CD4-positive, alpha-beta T cell treated with Interferon gamma for 1 hour (primary cell): Measurements from ENCODE around the gene CLIC3.

Source experiments
- DNase-seq: peaks from one replicate; pipeline ENCODE4 v3.0.0-alpha.2; 2020

The CLIC3 gene

DNA sequence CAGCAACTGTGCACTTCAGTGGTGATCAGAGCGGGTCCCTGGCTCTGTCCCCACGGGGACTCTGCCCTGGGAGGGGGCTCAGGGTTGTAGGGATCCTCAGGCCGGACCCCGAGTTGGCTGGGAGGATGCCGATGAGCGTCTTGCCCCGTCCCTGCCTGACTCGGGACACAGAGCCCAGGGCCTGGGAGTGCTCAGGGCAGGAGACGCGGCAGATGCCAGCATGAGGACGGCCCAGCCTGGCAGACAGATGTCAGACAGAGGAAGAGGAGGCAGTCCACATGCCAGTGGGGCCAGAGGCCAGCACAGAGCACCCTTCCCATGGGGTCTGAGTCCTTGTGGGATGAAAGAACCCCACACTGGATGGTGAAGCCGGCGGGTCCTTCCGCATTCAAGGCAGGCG, 33.0 kb downstream of the CLIC3 start:
- no peak for DNase-seq

DNA sequence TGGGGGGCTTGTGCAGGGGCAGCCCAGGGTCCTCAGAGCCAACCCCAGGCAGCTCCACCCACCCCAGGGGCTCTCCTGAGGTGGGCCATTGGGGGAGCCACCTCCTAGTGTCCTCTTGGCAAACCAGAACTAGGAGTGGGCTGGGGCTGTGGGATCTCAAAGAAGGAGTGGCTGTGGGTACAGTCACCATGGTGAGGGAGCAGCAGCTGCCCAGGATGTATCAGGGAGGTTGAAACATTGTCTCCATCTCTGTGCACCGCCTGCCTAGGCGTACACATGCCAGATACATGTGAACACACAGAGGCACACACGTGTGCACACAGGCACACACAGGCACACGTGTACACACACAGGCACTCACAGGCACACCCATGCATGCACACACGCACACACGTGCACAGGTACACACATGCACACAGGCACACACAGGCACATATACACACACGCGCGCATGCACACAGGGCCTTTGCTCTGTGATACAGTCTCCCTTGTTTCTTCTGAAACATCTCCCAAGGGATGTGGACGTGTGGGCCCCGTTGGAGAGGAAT, 33.6 kb downstream of the CLIC3 start:
- no peak for DNase-seq

DNA sequence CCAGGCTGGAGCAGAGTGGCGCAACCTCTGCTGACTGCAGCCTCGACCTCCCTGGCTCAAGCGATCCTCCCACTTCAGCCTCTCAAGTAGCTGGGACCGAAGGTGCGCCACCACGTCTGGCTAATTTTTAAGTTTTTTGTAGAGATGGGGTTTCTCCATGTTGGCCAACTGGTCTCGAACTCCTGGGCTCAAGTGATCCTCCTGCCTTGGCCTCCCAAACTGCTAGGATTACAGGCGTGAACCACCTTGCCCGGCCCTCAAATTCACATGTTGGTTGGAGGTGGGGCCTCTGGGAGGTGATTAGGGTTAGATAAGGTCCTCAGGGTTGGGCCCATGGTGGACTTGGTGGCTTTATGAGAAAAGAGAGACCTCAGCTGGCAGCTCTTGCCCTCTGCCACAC, 34.2 kb downstream of the CLIC3 start:
- DNase-seq, result no peak

DNA sequence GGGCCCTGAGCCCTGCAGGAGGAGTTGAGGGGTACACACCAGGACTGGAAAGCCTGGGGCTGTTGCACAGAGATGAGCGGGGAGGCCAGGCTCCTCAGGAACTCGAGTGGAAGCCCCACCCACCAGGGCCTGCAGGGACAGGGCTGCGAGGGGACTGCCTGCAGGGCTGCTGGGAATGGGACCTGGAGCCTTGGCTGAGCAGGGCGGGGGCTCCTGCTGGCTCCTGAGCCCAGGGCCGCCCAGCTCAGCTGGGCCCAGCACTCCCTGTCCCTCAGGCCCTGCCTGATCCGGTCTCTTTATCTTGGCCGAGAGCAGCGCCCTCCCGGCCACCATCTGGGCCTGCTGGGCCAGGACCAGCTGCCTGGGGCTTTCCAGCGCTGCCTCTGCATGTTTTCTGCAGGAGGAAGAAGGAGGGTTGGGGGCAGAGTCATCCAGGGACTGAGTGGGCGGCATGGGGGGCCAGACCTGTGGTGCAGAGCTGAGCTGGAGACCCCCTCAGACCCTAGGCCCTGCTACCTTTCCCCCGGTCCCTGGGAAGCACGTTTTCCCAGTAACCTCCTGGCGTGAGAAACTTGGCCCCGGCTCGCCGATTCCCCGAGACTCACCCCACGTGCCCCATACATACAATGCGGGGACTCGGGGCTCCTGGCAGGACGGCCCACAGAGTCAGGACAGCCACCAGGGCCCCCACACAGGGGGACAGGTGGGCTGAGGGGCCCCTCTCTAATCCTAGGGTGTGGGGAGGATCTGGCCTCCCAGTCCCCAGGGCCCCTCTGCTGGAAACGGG, 34.9 kb downstream of the CLIC3 start:
- no peak for DNase-seq

DNA sequence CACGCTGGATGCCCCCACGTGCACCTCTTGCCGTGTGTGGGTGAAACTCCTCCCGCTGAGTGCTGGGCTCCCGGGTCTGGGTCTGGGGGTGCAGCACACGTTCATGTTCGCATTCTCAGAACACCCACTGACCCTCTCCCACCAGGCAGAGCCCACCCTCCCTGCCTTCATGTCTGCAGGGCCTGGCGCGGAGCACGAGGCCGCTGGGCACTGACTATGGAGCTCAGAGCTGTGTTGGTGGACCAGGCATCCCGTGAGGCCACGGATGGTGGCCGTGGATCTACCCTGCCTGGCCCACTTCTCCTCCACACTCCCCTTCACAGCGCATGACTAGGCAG, 35.5 kb downstream of the CLIC3 start:
- no peak for DNase-seq

DNA sequence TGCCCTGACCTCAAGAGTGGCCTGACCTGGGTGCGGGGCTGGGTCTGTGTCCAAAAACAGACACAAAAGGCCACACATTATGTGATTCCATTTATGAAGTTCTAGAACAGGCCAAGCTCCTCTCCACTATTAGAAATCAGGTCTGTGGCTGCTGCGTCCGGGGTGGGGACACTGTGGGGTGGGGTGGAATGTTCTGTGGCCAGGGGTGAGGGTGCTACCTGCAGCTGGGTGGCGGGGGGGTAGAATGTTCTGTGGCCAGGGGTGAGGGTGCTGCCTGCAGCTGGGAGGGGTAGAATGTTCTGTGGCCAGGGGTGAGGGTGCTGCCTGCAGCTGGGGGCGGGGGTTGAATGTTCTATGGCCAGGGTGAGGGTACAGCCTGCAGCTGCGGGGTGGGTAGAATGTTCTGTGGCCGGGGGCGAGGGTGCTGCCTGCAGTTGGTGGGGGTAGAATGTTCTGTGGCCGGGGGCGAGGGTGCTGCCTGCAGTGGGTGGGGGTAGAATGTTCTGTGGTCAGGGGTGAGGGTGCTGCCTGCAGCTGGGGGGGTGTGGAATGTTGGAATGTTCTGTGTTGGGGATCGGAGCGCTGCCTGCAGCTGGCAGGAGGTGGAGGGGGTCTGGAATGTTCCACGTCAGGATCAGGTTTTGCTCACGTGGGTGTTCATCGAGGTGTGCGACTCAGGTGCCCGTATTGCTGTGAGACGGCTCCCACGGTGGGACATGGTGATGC, 36.0 kb downstream of the CLIC3 start:
- DNase-seq, result peak; percentile 47

DNA sequence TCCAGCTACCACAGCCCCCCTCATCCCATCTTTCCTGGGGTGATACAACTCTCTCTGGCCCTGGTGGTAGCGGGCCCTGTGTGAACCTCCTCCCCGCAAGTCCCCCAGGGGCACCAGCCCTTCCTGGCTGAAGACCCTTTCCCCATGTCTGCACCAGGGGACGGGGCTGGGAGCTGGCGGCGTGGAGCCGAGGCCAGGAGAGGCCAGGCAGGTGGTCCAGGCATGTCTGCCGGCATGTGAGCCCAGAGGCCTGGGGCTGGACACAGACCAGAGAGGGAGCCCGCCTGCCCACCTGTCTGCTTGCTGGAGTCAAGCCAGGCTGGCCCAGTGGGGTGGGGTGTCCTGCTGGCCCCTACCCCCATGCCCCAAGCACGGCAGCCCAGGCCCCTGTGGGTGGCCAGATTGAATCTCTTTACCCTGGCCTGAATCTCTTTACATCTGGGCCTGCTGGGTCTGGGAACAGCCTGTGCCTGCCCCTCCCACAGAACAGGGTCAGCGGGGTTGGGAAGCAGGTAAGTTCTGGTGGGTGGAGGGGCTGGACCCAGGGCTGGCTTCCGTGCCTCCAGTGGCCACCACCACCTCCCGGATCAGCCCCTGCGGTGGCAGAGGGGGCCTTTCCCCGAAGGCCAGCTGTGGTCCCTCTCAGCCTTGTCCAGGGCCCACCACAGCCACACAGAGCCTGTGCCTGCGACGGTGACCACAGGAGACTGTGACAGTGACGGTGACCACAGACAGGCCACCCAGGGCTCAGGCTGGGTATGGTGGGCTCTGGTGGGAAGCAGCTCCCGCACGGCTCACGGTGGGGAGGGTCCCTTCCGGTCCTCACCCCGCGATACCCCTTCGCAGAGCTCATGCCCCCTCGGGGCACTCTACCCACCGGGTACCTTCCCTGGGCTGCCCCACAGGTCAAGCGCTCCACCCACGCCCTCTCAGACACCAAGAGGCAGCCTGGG, 37.2 kb downstream of the CLIC3 start:
- DNase-seq, result no peak

DNA sequence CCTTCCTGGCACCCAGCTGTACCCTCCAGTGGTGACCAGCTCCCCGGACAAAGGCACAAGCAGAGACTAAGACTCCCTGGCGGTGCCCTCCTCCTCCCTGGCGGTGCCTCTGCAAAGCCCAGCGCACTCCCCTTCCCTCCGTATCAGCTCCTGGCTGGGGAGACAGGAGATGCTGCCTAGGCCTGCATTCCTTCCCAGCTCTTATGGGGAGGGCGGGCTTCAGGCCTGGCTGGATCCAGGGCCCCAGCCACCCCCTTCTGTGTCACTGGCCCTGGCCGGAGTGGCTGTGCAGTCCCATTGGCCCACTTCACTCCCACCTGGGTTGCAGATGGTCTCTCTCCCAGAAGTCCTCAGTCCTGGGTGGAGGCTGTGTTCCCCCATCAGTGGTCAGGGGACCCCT, 37.9 kb downstream of the CLIC3 start:
- DNase-seq, result no peak

DNA sequence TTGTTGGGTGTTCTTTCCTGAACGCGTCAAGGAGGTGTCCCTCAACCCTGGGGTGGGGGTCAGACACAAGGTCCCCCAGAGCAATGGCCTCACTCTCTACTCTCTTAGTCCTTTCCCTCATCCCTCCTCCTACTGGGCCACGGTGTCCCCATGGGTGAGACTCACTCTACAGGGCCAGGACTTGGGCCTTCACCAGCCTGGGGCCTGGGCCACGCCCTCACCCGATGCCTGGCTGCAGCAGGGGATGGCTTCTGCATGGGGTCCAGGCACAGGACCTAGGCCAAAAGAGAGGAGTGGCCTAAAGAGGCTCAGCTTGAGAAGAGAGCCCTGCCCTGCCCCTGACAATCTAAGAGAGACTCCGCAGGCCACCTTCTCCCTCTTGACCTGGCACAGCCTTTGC, 38.5 kb downstream of the CLIC3 start:
- no peak for DNase-seq

DNA sequence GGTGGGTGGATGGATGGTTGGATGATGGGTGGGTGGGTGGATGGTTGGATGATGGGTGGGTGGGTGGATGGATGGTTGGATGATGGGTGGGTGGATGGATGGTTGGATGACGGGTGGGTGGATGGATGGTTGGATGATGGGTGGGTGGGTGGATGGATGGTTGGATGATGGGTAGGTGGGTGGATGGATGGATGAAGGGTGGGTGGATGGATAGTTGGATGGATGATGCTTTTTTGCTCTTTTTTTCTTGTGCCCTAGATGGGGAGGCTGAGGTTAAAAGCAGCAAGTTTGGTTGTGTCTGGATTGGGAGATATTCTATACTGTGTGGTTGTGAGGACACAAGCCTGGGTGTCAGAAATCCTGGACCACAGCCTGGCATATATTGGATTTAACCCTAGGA, 38.9 kb downstream of the CLIC3 start:
- no peak for DNase-seq

DNA sequence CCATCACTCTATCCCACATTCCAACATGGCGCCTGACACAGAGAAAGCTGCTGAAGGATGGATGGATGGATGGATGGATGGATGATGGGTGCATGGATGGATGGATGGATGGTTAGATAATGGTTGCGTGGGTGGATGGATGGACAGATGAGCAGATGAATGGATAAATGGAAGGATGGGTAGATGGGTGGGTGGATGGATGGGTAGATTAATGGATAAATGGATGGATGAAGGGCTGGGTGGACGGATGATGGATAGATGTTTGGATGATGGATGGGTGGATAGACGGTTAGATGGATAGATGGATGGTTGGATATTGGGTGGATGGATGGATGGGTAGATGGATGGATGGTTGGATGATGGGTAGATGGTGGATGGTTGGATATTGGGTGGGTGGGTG, 39.8 kb downstream of the CLIC3 start:
- no peak for DNase-seq

DNA sequence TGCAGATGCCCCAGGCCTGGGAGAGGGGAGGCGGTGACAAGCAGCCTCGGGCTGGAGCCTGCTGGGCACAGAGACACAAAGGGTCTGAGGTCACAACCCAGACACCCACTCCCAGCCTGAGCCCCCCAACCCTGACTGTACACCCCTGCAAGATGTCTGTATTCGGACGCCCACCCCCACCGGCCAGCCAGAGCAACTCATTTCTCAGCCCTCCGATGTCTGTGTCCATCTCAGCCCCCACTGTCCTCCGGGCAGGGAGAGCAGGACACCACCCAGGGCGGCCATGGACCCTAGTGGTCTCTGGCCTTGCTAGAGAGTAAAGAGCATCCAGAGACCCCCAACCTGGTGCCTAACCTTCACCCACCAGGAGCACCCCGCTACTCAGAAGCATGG, 40.4 kb downstream of the CLIC3 start:
- DNase-seq, result no peak

DNA sequence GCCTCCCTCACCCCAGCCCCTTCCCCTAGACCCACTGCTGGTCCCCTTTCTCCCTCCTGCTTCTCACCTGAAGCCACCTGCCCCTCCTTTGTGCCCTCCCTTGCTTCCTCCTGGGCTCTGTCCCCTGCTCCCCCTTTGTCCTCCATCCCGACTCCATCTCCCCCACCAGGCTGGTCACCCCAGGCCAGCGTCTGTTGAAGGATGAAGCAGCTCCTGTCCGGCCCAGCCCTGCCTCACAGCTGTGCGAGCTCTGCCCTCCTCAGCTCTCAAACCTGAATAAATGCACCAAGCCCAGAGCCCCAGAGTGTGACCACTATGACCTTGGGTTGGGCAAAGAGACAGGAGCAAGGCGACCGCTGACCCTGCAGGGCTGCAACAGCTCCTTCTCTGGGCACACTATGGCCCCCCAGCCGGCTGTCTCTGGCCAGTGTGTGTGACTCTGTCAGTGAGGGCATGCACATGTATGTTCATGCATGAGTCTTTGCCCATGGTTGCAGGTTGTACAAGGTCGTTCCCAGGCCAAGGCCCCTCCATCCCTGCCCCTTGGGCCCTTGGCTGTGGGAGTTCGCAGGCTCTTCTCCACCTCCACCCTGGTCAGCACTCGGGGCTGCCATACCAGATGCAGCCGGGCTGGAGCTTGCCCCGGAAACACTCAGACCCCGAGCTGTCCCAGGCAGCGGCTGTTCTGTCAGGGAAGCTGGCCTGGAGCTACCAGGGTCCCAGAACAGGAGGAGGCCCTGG, 41.0 kb downstream of the CLIC3 start:
- DNase-seq, result no peak

DNA sequence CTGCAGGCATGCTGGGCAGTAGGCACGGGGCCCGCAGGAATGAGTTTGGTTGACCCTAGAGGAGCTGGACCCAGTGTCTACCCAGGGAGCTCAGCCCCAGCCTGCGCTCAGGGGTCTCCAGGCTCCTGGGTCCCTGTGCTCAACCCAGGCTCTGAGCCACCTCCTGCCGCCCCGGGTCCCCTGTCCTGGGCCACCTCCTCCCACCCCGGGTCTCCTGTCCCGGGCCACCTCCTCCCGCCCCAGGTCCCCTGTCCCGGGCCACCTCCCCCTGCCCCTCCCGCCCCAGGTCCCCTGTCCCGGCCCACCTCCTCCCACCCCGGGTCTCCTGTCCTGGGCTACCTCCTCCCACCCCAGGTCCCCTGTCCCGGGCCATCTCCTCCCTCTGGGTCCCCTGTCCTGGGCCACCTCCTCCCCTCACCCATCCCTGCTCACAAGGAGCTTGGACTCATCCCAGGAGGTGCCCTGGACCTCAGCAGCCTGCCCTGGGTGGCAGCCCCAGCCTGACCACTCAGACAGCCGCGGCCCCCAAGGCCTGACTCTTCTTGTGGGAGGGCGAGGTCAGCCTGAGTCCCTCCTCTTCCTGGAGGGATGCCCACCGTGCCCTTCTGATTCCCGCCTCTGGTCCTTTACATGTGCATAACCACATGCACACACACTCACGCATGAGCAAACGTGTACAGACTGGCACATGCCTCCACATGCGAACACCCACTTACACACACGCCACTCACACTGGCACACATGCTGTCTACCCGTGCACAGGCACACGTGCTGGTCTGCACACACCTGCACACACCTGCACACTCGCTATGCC, 41.9 kb downstream of the CLIC3 start:
- DNase-seq, result no peak

DNA sequence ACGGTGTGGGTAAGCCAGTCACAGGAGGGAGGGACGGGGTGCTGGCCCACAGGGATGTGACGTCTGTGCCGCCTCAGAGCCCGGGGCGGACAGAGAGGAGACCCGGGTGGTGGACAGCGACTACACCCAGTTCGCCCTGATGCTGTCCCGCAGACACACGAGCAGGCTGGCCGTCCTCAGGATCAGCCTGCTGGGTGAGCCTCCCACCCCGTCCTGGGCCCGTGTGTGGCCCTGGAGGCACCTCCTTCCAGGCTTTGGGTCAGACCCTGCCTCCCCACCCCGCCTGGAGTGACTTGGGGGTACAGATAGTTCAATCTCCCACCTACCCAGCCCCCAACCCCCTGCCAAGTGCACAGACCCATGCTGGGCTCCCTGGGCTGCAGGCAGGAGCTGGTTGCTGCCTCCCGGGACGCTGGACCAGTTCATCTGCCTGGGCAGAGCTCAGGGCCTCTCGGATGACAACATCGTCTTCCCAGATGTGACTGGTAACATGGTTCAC, 42.5 kb downstream of the CLIC3 start:
- no peak for DNase-seq

DNA sequence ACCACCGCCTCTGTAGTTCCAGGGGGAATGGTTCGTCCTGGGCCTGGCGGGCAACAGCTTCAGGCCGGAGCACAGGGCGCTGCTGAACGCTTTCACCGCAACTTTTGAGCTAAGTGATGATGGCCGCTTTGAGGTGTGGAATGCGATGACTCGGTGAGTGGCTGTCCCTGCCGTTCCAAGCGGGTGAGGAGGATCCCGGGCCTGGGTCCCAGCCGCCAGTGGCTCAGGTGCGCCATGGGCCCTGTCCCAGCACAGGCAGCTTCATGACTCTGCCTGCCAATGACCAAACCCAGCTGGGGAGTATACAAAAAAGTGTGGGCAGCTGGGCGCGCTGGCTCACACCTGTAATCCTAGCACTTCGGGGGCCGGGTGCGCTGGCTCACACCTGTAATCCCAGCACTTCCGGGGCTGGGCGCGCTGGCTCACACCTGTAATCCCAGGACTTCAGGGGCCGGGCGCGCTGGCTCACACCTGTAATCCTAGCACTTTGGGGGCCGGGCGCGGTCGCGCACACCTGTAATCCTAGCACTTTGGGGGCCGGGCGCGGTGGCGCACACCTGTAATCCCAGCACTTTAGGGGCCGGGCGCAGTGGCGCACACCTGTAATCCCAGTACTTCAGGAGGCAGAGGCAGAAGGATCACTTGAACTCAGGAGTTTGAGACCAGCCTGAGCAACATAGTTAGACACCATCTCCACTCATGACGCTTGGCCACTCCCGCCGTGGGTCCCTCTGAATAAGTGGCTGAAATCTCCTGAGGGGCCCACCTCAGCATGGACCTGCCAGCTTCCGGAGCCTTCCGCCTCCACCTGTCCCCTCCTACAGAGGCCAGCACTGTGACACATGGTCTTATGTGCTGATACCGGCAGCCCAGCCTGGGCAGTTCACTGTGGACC, 43.2 kb downstream of the CLIC3 start:
- no peak for DNase-seq

DNA sequence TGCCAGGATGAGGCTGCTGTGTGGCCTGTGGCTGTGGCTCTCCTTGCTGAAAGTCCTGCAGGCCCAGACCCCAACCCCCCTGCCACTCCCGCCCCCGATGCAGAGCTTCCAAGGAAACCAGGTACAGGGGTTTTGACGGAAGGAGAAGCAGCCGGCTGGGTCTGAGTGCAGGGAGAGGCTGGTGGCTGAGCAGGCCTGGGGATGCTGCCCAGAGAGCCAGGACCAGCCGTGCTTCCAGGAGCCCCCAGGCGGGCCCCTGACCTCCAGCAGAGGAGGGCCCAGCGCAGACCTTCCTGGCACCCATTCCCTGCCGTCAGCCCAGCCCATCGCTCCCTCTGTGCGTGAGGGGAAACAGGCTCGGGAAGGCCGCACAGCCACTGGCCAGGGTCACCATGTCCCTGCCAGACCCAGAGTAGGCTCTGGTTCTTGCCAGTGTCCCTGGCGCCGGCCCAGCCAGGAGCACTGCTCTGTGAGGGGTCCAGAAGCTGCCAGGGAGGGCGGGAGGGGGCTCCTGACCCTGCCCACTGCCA, 44.0 kb downstream of the CLIC3 start:
- no peak for DNase-seq

DNA sequence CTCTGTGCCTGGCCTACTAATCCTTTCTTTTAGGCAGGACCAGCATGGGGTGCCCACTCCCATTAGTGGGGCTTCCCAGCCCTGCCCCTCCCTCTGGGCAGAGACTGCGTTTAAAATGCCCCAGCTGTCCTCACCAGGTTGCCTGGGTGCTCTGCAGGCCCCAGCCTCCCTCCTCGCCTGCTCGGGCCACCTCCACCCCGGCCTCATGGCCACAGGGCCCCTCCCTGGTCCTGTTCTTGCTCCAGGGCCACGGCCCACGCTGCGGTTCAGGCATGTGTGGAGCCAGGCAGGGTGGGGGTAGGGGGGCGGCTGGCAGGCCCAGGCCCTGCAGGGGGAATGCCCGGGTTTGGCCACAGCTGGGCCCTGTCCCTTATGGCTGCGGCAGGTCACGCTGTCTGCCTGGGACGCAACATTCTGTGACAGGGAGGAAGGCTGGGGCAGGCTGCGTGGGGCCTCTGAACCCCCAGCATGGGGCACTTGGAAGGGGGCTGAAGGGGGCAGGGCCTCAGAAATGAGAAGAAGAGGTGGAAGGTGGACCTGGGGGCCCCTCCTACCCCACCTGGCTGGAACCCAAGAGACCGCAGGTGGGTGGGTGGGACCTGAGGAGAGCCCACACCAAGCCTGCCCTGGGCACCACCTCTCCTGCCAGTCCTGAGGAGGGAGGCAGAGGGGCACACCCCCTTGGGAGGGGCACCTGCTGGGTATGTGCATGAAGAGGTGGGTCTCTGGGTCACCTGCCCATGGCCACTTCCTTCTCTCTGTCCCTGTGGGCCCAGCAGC, 44.6 kb downstream of the CLIC3 start, which contains the start of gene LCN12:
LCN12 (plus strand) TSS at position 733 of the 780 bp plus-strand sequence. CDS start 55 bp downstream, outside the sequence.
- DNase-seq, result no peak

DNA sequence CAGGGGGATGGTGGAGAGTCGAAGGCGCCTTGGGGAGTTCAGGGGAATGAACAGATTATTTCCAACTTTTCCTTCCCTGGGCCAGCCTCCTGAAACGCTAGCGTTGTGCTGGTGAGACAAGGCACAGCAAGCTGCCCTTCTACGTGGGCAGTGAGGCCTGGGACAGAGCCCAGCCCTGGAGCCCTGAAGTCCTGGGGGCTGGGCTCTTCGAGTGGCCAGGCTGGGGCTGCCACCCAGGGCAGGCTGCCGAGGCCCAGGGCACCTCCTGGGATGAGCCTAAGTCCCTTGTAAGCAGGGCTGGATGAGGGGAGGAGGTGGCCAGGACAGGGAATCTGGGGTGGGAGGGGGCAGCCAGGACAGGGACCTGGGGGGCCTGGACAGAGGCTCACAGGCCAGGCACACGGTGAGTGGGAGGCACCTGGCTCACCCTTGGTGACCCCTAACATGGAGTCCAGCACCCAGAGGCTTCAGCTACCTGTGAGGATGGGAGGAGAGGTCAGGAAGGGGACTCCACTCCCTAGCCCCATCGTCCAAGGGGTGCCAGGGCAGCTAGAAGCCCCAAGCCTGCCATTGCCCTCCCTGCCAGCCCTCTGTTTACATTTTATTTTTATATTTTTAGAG, 45.6 kb downstream of the CLIC3 start:
- no peak for DNase-seq
